ENCODE measurements around the gene C19orf38. TPM values are rescaled to one million over a fixed set of nuclear protein-coding genes. Genes with fewer than 3 reads are reported as not detected.

C19orf38 gene
- total and polyA plus RNA-seq, 4 donors, result 4.2 to 48.7 (median 8.3) TPM

DNA sequence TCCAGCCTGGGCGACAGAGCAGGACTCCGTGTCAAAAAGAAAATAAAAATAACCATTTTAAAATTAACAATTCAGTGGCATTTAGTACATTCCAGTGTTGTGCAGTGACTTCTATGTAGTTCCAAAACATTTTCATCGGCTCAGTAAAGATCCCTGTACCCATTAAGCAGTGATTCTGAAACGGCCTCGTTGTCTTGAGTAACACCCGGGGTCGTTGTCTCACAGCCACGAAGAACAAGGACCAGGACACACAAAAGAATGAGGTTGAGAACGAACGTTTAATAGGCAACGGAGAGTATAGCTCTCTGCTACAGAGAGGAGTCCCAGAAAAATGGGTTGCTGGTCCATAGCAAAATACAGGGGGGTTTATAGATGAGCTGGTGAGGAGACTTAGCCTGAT is 9.8 kb upstream of the C19orf38 start:
- WGBS, 2 donors, result 87 to 90% methylated on average over 11 of the region's 11 CpGs
- no peak for TF ChIP-seq CTCF (IDR thresholded peaks at IDR 0.05; ENCODE audit: control extremely low read depth, extremely low read depth)
- no peaks in the 10 kb centered on the region for H3K27me3 ChIP-seq (ENCODE audit: control insufficient read depth in 3 of 3, insufficient read depth in 3 of 3, low read length in 2 of 3)
- H3K4me3 ChIP-seq, result no peak overlapping the region
- no peak overlapping the region for H3K9ac ChIP-seq (ENCODE audit: insufficient read depth in 1 of 2, low read length in 2 of 2)
- H3K27ac ChIP-seq (ENCODE audit: low read depth in 1 of 2, low read length in 1 of 2), result no peak overlapping the region
- no peak for ATAC-seq (ENCODE audit: insufficient read depth, low FRiP score)
- peaks cover 0 to 9% (median 6%) of the 10 kb centered on the region in 5 donors for H3K4me1 ChIP-seq (ENCODE audit: control insufficient read depth in 5 of 5, insufficient read depth in 5 of 5, low read length in 5 of 5)
- H3K9me3 ChIP-seq (ENCODE audit: control insufficient read depth in 4 of 4, insufficient read depth in 3 of 4, low read length in 3 of 4), result peaks cover 0 to 7% (median 1%) of the 10 kb centered on the region in 4 donors
- H3K36me3 ChIP-seq (ENCODE audit: control insufficient read depth in 4 of 4, insufficient read depth in 4 of 4, low read length in 4 of 4), result no peaks in the 10 kb centered on the region
- DNase-seq, result no peak

- no peaks in the 10 kb centered on the region for H3K36me3 ChIP-seq (ENCODE audit: control insufficient read depth in 4 of 4, insufficient read depth in 4 of 4, low read length in 4 of 4)
- H3K4me1 ChIP-seq (ENCODE audit: control insufficient read depth in 5 of 5, insufficient read depth in 5 of 5, low read length in 5 of 5), result peaks cover 0 to 9% (median 6%) of the 10 kb centered on the region in 5 donors
- H3K27me3 ChIP-seq (ENCODE audit: control insufficient read depth in 3 of 3, insufficient read depth in 3 of 3, low read length in 2 of 3), result no peaks in the 10 kb centered on the region
- no peak for DNase-seq
- ATAC-seq (ENCODE audit: insufficient read depth, low FRiP score), result no peak
- TF ChIP-seq CTCF (IDR thresholded peaks at IDR 0.05; ENCODE audit: control extremely low read depth, extremely low read depth), result no peak
- 82 to 89% methylated on average over 10 of the region's 10 CpGs for WGBS, 2 donors
- H3K4me3 ChIP-seq, result no peak overlapping the region
- no peak overlapping the region for H3K9ac ChIP-seq (ENCODE audit: insufficient read depth in 1 of 2, low read length in 2 of 2)
- H3K27ac ChIP-seq (ENCODE audit: low read depth in 1 of 2, low read length in 1 of 2), result no peak overlapping the region
- H3K9me3 ChIP-seq (ENCODE audit: control insufficient read depth in 4 of 4, insufficient read depth in 3 of 4, low read length in 3 of 4), result peaks cover 0 to 7% (median 1%) of the 10 kb centered on the region in 4 donors
These were observed 8.8 kb upstream of the C19orf38 start for GRCh38 chr19:10839114-10840050.

- DNase-seq (no peak), ATAC-seq (ENCODE audit: insufficient read depth, low FRiP score) (no peak)
- Histone ChIP-seq H3K36me3 (ENCODE audit: control insufficient read depth in 4 of 4, insufficient read depth in 4 of 4, low read length in 4 of 4) (no peaks in the 10 kb centered on the region), H3K9me3 (ENCODE audit: control insufficient read depth in 4 of 4, insufficient read depth in 3 of 4, low read length in 3 of 4) (peaks cover 0 to 4% (median 1%) of the 10 kb centered on the region in 4 donors), H3K4me1 (ENCODE audit: control insufficient read depth in 5 of 5, insufficient read depth in 5 of 5, low read length in 5 of 5) (no peaks in the 10 kb centered on the region), H3K4me3 (no peak overlapping the region), H3K27ac (ENCODE audit: low read depth in 1 of 2, low read length in 1 of 2) (no peak overlapping the region), H3K9ac (ENCODE audit: insufficient read depth in 1 of 2, low read length in 2 of 2) (no peak overlapping the region), H3K27me3 (ENCODE audit: control insufficient read depth in 3 of 3, insufficient read depth in 3 of 3, low read length in 2 of 3) (no peaks in the 10 kb centered on the region)
- no peak for TF ChIP-seq CTCF (IDR thresholded peaks at IDR 0.05; ENCODE audit: control extremely low read depth, extremely low read depth)
- WGBS, 2 donors, result 85 to 91% methylated on average over 7 of the region's 7 CpGs
These were observed 5.4 kb upstream of the C19orf38 start for GRCh38 chr19:10842788-10843187.

Measured in lung (tissue), 12 donors.